PC-3 (cell line): Measurements from ENCODE around the gene RELL1.

Experiments
- EZH2 ChIP-seq: fragments of 300-600 bp; sonication (generic); IDR thresholded peaks from one replicate; pipeline ENCODE4 v1.6.1; 2017; ENCODE audit warnings: antibody characterized with exemption, mild to moderate bottlenecking, low read length; ENCODE audit not compliant: unreplicated experiment
- EZH2phosphoT487 ChIP-seq: fragments of 300-600 bp; sonication (generic); IDR thresholded peaks from 2 replicates; pipeline ENCODE4 v1.6.1; 2018; ENCODE audit warnings: mild to moderate bottlenecking, antibody characterized with exemption, low read length, borderline replicate concordance
- TF ChIP-seq, protein P1 (sequence below): fragments of 300-600 bp; sonication (generic); conservative IDR thresholded peaks from 2 replicates; pipeline ENCODE4 v1.5.1; 2017; ENCODE audit warnings: antibody characterized with exemption, low read depth, mild to moderate bottlenecking, low read length

DNA sequence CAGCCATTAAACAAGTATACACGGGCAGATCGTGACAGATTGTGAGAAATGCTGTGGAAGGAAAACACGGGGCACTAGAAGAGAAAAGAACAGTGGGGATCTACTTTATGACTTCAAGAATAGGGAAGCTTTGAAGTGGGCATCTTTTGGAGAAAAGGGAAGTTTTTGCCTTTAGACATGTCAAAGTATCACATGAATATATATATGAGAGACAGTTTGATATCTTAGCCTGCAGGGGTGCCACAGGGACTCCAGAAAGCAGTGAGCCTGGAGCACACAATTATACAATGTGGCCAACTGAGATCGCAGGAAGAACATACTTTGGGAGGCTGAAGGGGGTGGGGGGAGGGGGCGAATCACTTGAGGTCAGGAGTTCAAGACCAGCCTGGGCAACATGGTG lies 35.7 kb downstream of the RELL1 start:
- TF ChIP-seq, protein P1, sequence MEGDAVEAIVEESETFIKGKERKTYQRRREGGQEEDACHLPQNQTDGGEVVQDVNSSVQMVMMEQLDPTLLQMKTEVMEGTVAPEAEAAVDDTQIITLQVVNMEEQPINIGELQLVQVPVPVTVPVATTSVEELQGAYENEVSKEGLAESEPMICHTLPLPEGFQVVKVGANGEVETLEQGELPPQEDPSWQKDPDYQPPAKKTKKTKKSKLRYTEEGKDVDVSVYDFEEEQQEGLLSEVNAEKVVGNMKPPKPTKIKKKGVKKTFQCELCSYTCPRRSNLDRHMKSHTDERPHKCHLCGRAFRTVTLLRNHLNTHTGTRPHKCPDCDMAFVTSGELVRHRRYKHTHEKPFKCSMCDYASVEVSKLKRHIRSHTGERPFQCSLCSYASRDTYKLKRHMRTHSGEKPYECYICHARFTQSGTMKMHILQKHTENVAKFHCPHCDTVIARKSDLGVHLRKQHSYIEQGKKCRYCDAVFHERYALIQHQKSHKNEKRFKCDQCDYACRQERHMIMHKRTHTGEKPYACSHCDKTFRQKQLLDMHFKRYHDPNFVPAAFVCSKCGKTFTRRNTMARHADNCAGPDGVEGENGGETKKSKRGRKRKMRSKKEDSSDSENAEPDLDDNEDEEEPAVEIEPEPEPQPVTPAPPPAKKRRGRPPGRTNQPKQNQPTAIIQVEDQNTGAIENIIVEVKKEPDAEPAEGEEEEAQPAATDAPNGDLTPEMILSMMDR: no peak
- TF ChIP-seq EZH2: no peak
- no peak for TF ChIP-seq EZH2phosphoT487
